Adrenal gland (tissue), 12 donors: ENCODE results near the gene ABLIM2. TPM values are rescaled to one million over a fixed set of nuclear protein-coding genes. Genes with fewer than 3 reads are reported as not detected.
A peak's percentile ranks its signal among the peaks of the same experiment; 100 is the strongest.

Experiments
- DNase-seq, 7 donors: peaks; one replicate each; pipeline ENCODE4 v3.0.0-alpha.2; 2019 to 2020
- H3K27ac ChIP-seq, 5 donors: fragments of 200-600 bp; sonication (generic) in 4 of 5; 1 replicate in 3 of 5; 2 replicates in 2 of 5; pipeline versions ENCODE4 v1.5.1 to v1.8.0; 2016 to 2020; ENCODE audit warnings: mild to moderate bottlenecking in 1 of 5
- H3K27me3 ChIP-seq: fragments of 200-600 bp; 2 replicates; pipeline ENCODE4 v1.8.0; 2021
- H3K36me3 ChIP-seq, 2 donors: fragments of 200-600 bp; replicated peaks in 1 of 2; 1 replicate in 1 of 2; 2 replicates in 1 of 2; pipeline versions ENCODE4 v1.5.1 to v1.8.0; 2018 to 2022
- H3K4me1 ChIP-seq, 2 donors: fragments of 200-600 bp; replicated peaks in 1 of 2; 1 replicate in 1 of 2; 2 replicates in 1 of 2; pipeline versions ENCODE4 v1.5.1 to v1.8.0; 2018 to 2021
- H3K4me3 ChIP-seq, 4 donors: fragments of 200-600 bp; sonication (generic) in 3 of 4; one replicate each; pipeline ENCODE4 v1.5.1; 2016 to 2018
- H3K9me3 ChIP-seq, 3 donors: fragments of 200-600 bp; sonication (generic) in 1 of 3; replicated peaks in 1 of 3; 1 replicate in 2 of 3; 2 replicates in 1 of 3; pipeline versions ENCODE4 v1.5.1 to v1.8.0; 2016 to 2021
- CTCF ChIP-seq, 6 experiments: fragments of 450-650 bp in 4 of 6; fragments of 200-600 bp in 2 of 6; sonication (generic) in 1 of 6; IDR thresholded peaks; 1 replicate in 5 of 6; 2 replicates in 1 of 6; pipeline versions ENCODE4 v1.5.1 to v1.8.0; 2016 to 2021; ENCODE audit warnings: antibody characterized with exemption in 6 of 6, mild to moderate bottlenecking in 2 of 6, moderate library complexity in 1 of 6
- POLR2A ChIP-seq, 2 donors: fragments of 450-650 bp; IDR thresholded peaks; one replicate each; pipeline ENCODE4 v1.6.1; 2017; ENCODE audit warnings: antibody characterized with exemption in 2 of 2, mild to moderate bottlenecking in 2 of 2, moderate library complexity in 1 of 2
- WGBS, 4 donors: extraction: QIAGEN DNeasy Blood & Tissue Kit in 2 of 4; methylation state at CpG; one replicate each; pipeline versions ENCODE4 v1.1.5 to v1.1.7; 2013 to 2017; 5-methylcytosine and 5-hydroxymethylcytosine counted together
- intact Hi-C, 2 donors: fragments of 100-400 bp; cut with DNase I; formaldehyde crosslinking; loops; one replicate each; pipeline versions ENCODE4 v1.14.1 to v1.15.0; 2022 to 2023
- polyA plus RNA-seq, 3 donors: library from polyadenylated mRNA; stranded (reverse); fragments of 200-250 nt in 2 of 3; fragments of 350-450 nt in 1 of 3; fragmentation: Illumina TruSeq in 1 of 3; extraction: RNeasy Lipid Tissue Mini Kit (QIAGEN cat#74804) in 1 of 3; gene quantifications; one replicate each; pipeline ENCODE4 v1.2.3, GENCODE V29; 2013 to 2014
- total RNA-seq, 9 donors: library from RNA; depleted of rRNA in 4 of 9; stranded (reverse); fragments of >200 nt in 4 of 9; fragments of 120-200 nt in 1 of 9; fragmentation: NEBNext Ultra II Directional in 1 of 9; extraction: Animal tissue kit (Norgen Biotek cat#: 25700) in 1 of 9; gene quantifications; one replicate each; pipeline versions ENCODE4 v1.1.0 to v1.2.4, GENCODE V29; 2013 to 2023
- donor health status: healthy with polysubstance abuse.
- donor health status: Bipolar disorder and iron deficiency.
- donor health status: DM: yes; HTN: yes; CAD: no.
- donor health status: DM: no; HTN: no; CAD: no.
- donor health status: DM: no; HTN: no; CAD: no.
- donor health status: DM: yes; HTN: yes; CAD: no.

ABLIM2 gene
- total and polyA plus RNA-seq, 12 donors: 5.8 to 31.2 (median 14.6) TPM

- TF ChIP-seq POLR2A (IDR thresholded peaks at IDR 0.05) (no peak), CTCF (IDR thresholded peaks at IDR 0.05) (no peak)
- no peak overlapping the region for H3K4me3 ChIP-seq
- intact Hi-C loops: no loop called here
- no peak overlapping the region for H3K27ac ChIP-seq
- peaks cover 18% of the 10 kb centered on the region in 2 donors for H3K4me1 ChIP-seq
- no peaks in the 10 kb centered on the region for H3K9me3 ChIP-seq
- no peaks in the 10 kb centered on the region for H3K27me3 ChIP-seq
- no peaks in the 10 kb centered on the region for H3K36me3 ChIP-seq
- DNase-seq: no peak
- WGBS, 4 donors: 73 to 84% (median 80%) methylated on average over 9 of the region's 9 CpGs
Measured at GRCh38 chr4:8185295-8185694, 26.7 kb upstream of the ABLIM2 start.

- DNase-seq: no peak
- no peak overlapping the region for H3K4me3 ChIP-seq
- 69 to 85% (median 83%) methylated on average over 4 of the region's 4 CpGs for WGBS, 4 donors
- TF ChIP-seq CTCF (IDR thresholded peaks at IDR 0.05) (no peak), POLR2A (IDR thresholded peaks at IDR 0.05) (no peak)
- H3K27me3 ChIP-seq: no peaks in the 10 kb centered on the region
- H3K9me3 ChIP-seq: no peaks in the 10 kb centered on the region
- no peaks in the 10 kb centered on the region for H3K36me3 ChIP-seq
- intact Hi-C loops: no loop called here
- H3K27ac ChIP-seq: peak overlapping the region in 1 of 5 donors; percentile 84
- H3K4me1 ChIP-seq: peaks cover 6 to 12% of the 10 kb centered on the region in 2 donors
Measured at GRCh38 chr4:8184061-8184460, 25.4 kb upstream of the ABLIM2 start.

GRCh38 chr4:8182858-8183725 lies 24.5 kb upstream of the ABLIM2 start:
- intact Hi-C loops: no loop called here

GRCh38 chr4:8182294-8182693 lies 23.7 kb upstream of the ABLIM2 start:
- 86 to 95% (median 89%) methylated on average over 4 to 11 of the region's 11 CpGs for WGBS, 4 donors
- Histone ChIP-seq H3K4me3 (no peak overlapping the region), H3K9me3 (no peaks in the 10 kb centered on the region), H3K27me3 (no peaks in the 10 kb centered on the region), H3K36me3 (no peaks in the 10 kb centered on the region), H3K27ac (peak overlapping the region in 1 of 5 donors; percentile 34), H3K4me1 (peaks cover 6 to 13% of the 10 kb centered on the region in 2 donors)
- no peak for TF ChIP-seq POLR2A (IDR thresholded peaks at IDR 0.05)
- TF ChIP-seq CTCF (IDR thresholded peaks at IDR 0.05): no peak
- intact Hi-C loops: no loop called here
- no peak for DNase-seq

More at GRCh38 chr4:8182858-8183725, 24.5 kb upstream of the ABLIM2 start:
- TF ChIP-seq CTCF (IDR thresholded peaks at IDR 0.05): no peak
- TF ChIP-seq POLR2A (IDR thresholded peaks at IDR 0.05): no peak
- WGBS, 4 donors: 50 to 74% (median 70%) methylated on average over 8 to 25 of the region's 25 CpGs
- H3K27ac ChIP-seq: peak overlapping the region in 2 of 5 donors; percentile 40 to 84
- H3K9me3 ChIP-seq: no peaks in the 10 kb centered on the region
- no peaks in the 10 kb centered on the region for H3K36me3 ChIP-seq
- H3K27me3 ChIP-seq: no peaks in the 10 kb centered on the region
- peak; percentile 54 to 91 (median 80) for DNase-seq
- no peak overlapping the region for H3K4me3 ChIP-seq
- H3K4me1 ChIP-seq: peaks cover 6 to 12% of the 10 kb centered on the region in 2 donors
